Measurements from ENCODE around the gene AMACR.
"Not testable (repeated sequence)": the region's sequence is repeated elsewhere in the genome, so short reads cannot be mapped to it uniquely, and the experiment has no call there.

Gene AMACR

GRCh38 chr5:33952175-33952574 lies 55.7 kb downstream of the AMACR start:
- H3K9me3 Mint-ChIP-seq, H3K4me3 Mint-ChIP-seq, H3K27ac Mint-ChIP-seq, H3K4me1 Mint-ChIP-seq, H3K27me3 Mint-ChIP-seq, CTCF ChIA-PET, DNase-seq, H3K36me3 Mint-ChIP-seq: not testable (repeated sequence)

GRCh38 chr5:33944543-33945132 lies 63.2 kb downstream of the AMACR start:
- CTCF ChIA-PET: no interaction called here
- Mint-ChIP-seq H3K4me3 (no peak overlapping the region), H3K36me3 (no peaks in the 10 kb centered on the region), H3K27me3 (peaks cover 29% of the 10 kb centered on the region), H3K4me1 (no peaks in the 10 kb centered on the region), H3K9me3 (no peaks in the 10 kb centered on the region), H3K27ac (no peak overlapping the region)
- no peak for DNase-seq

- H3K9me3 Mint-ChIP-seq: no peaks in the 10 kb centered on the region
These were observed 66.8 kb downstream of the AMACR start for GRCh38 chr5:33941090-33941489.

GRCh38 chr5:33939556-33940262 lies 68.1 kb downstream of the AMACR start:
- no peaks in the 10 kb centered on the region for H3K9me3 Mint-ChIP-seq
- no peaks in the 10 kb centered on the region for H3K36me3 Mint-ChIP-seq
- no peak overlapping the region for H3K4me3 Mint-ChIP-seq
- peaks cover 68% of the 10 kb centered on the region for H3K27me3 Mint-ChIP-seq
- H3K4me1 Mint-ChIP-seq: peaks cover 3% of the 10 kb centered on the region
- H3K27ac Mint-ChIP-seq: no peak overlapping the region
- no peak for DNase-seq
- CTCF ChIA-PET: interaction anchor here (1.0 to 1.3 kb wide), 2 partner anchors 40 to 351 kb away, joined by 3 to 7 read pairs; no protein-coding TSS in a partner anchor

More at GRCh38 chr5:33941090-33941489, 66.8 kb downstream of the AMACR start:
- Mint-ChIP-seq H3K36me3 (no peaks in the 10 kb centered on the region), H3K27me3 (peaks cover 55% of the 10 kb centered on the region), H3K4me3 (no peak overlapping the region), H3K27ac (no peak overlapping the region), H3K4me1 (peaks cover under 1% of the 10 kb centered on the region)
- no peak for DNase-seq
- CTCF ChIA-PET: interaction anchor here (1.3 kb wide), 1 partner anchor 352 kb away, joined by 7 read pairs; no protein-coding TSS in a partner anchor

GRCh38 chr5:33938881-33939280 lies 69.0 kb downstream of the AMACR start:
- no peaks in the 10 kb centered on the region for H3K9me3 Mint-ChIP-seq
- peaks cover 64% of the 10 kb centered on the region for H3K27me3 Mint-ChIP-seq
- DNase-seq: no peak
- H3K27ac Mint-ChIP-seq: no peak overlapping the region
- CTCF ChIA-PET: interaction anchor here (1.0 kb wide), 1 partner anchor 41 kb away, joined by 3 read pairs; no protein-coding TSS in a partner anchor
- no peaks in the 10 kb centered on the region for H3K36me3 Mint-ChIP-seq
- peaks cover 3% of the 10 kb centered on the region for H3K4me1 Mint-ChIP-seq
- H3K4me3 Mint-ChIP-seq: no peak overlapping the region

- no peak for DNase-seq
- Mint-ChIP-seq H3K9me3 (no peaks in the 10 kb centered on the region), H3K36me3 (no peaks in the 10 kb centered on the region), H3K27ac (no peak overlapping the region), H3K27me3 (peaks cover 64% of the 10 kb centered on the region), H3K4me1 (peaks cover 3% of the 10 kb centered on the region), H3K4me3 (no peak overlapping the region)
- CTCF ChIA-PET: no interaction called here
These were observed 69.4 kb downstream of the AMACR start for GRCh38 chr5:33938507-33938796.

GRCh38 chr5:33937707-33938506 lies 69.9 kb downstream of the AMACR start:
- H3K4me1 Mint-ChIP-seq: peaks cover 3% of the 10 kb centered on the region
- no peak overlapping the region for H3K27ac Mint-ChIP-seq
- H3K36me3 Mint-ChIP-seq: no peaks in the 10 kb centered on the region
- peaks cover 64% of the 10 kb centered on the region for H3K27me3 Mint-ChIP-seq
- no peak for DNase-seq
- no peak overlapping the region for H3K4me3 Mint-ChIP-seq
- no peaks in the 10 kb centered on the region for H3K9me3 Mint-ChIP-seq
- CTCF ChIA-PET: no interaction called here

GRCh38 chr5:33937017-33937706 lies 70.7 kb downstream of the AMACR start:
- H3K27ac Mint-ChIP-seq: no peak overlapping the region
- peaks cover 59% of the 10 kb centered on the region for H3K27me3 Mint-ChIP-seq
- H3K4me1 Mint-ChIP-seq: peaks cover 3% of the 10 kb centered on the region
- CTCF ChIA-PET: interaction anchor here (3.0 kb wide), 1 partner anchor 33 kb away, joined by 17 read pairs; no protein-coding TSS in a partner anchor
- no peak for DNase-seq
- no peaks in the 10 kb centered on the region for H3K9me3 Mint-ChIP-seq
- no peak overlapping the region for H3K4me3 Mint-ChIP-seq
- no peaks in the 10 kb centered on the region for H3K36me3 Mint-ChIP-seq

GRCh38 chr5:33936381-33937016 lies 71.4 kb downstream of the AMACR start, which contains the start of gene RXFP3:
TSS of gene RXFP3 (plus strand) at chr5:33936386. CDS start at chr5:33936741, 355 bp downstream.
- peaks cover 59% of the 10 kb centered on the region for H3K27me3 Mint-ChIP-seq
- no peak within 1 kb of the TSS for H3K27ac Mint-ChIP-seq
- CTCF ChIA-PET: interaction anchor here (2.9 to 3.0 kb wide), 3 partner anchors 27 to 348 kb away, joined by 14 to 33 read pairs (median 17); no protein-coding TSS in a partner anchor
- no peak for DNase-seq
- H3K9me3 Mint-ChIP-seq: no peaks in the 10 kb centered on the region
- peaks cover 3% of the 10 kb centered on the region for H3K4me1 Mint-ChIP-seq
- H3K4me3 Mint-ChIP-seq: no peak within 1 kb of the TSS
- H3K36me3 Mint-ChIP-seq: no peaks in the 10 kb centered on the region

Measured in activated naive CD4-positive, alpha-beta T cell treated with anti-CD3 and anti-CD28 coated beads, Interleukin-2, amount 10 ng/mL, durations not matched to agents 7 days and 5 days (primary cell).